ENCODE measurements around the gene TMEM184B.

Gene TMEM184B

GRCh38 chr22:38271101-38271500, 1.7 kb downstream of the TMEM184B start:
- no peak overlapping the region for H3K4me3 ChIP-seq (ENCODE audit: insufficient read length, low read depth)
- H3K9me3 ChIP-seq (ENCODE audit: insufficient read depth, low read length) = no peaks in the 10 kb centered on the region
- TF ChIP-seq SUZ12 (IDR thresholded peaks at IDR 0.05; ENCODE audit: extremely low read depth, insufficient read depth, insufficient read length) (no peak), ZNF274 (IDR thresholded peaks at IDR 0.05; ENCODE audit: low read depth, low read length) (no peak), YY1 (IDR thresholded peaks at IDR 0.05; ENCODE audit: insufficient read depth, insufficient read length) (no peak)
- DNase-seq (ENCODE audit: low read depth, low spot score) = no peak
- peaks cover 19% of the 10 kb centered on the region for H3K36me3 ChIP-seq (ENCODE audit: insufficient read depth, insufficient read length, low read length)
- peaks cover 26% of the 10 kb centered on the region for H3K4me1 ChIP-seq (ENCODE audit: insufficient read depth, insufficient read length)
- H3K27me3 ChIP-seq (ENCODE audit: insufficient read depth, insufficient read length) = no peaks in the 10 kb centered on the region
- peak overlapping the region; percentile 91 for H3K9ac ChIP-seq (ENCODE audit: insufficient read length, low read depth)

GRCh38 chr22:38270091-38270992, 2.5 kb downstream of the TMEM184B start:
- H3K9ac ChIP-seq (ENCODE audit: insufficient read length, low read depth) = no peak overlapping the region

GRCh38 chr22:38269466-38269865, 3.3 kb downstream of the TMEM184B start:
- peaks cover 23% of the 10 kb centered on the region for H3K4me1 ChIP-seq (ENCODE audit: insufficient read depth, insufficient read length)
- peaks cover 32% of the 10 kb centered on the region for H3K36me3 ChIP-seq (ENCODE audit: insufficient read depth, insufficient read length, low read length)
- TF ChIP-seq YY1 (IDR thresholded peaks at IDR 0.05; ENCODE audit: insufficient read depth, insufficient read length) = no peak
- TF ChIP-seq ZNF274 (IDR thresholded peaks at IDR 0.05; ENCODE audit: low read depth, low read length) = no peak
- TF ChIP-seq SUZ12 (IDR thresholded peaks at IDR 0.05; ENCODE audit: extremely low read depth, insufficient read depth, insufficient read length) = no peak
- no peaks in the 10 kb centered on the region for H3K9me3 ChIP-seq (ENCODE audit: insufficient read depth, low read length)
- no peaks in the 10 kb centered on the region for H3K27me3 ChIP-seq (ENCODE audit: insufficient read depth, insufficient read length)
- H3K9ac ChIP-seq (ENCODE audit: insufficient read length, low read depth) = no peak overlapping the region
- DNase-seq (ENCODE audit: low read depth, low spot score) = no peak
- no peak overlapping the region for H3K4me3 ChIP-seq (ENCODE audit: insufficient read length, low read depth)

More at GRCh38 chr22:38270091-38270992, 2.5 kb downstream of the TMEM184B start:
- peaks cover 27% of the 10 kb centered on the region for H3K4me1 ChIP-seq (ENCODE audit: insufficient read depth, insufficient read length)
- no peaks in the 10 kb centered on the region for H3K27me3 ChIP-seq (ENCODE audit: insufficient read depth, insufficient read length)
- H3K36me3 ChIP-seq (ENCODE audit: insufficient read depth, insufficient read length, low read length) = peaks cover 24% of the 10 kb centered on the region
- TF ChIP-seq YY1 (IDR thresholded peaks at IDR 0.05; ENCODE audit: insufficient read depth, insufficient read length) = no peak
- no peak for TF ChIP-seq SUZ12 (IDR thresholded peaks at IDR 0.05; ENCODE audit: extremely low read depth, insufficient read depth, insufficient read length)
- TF ChIP-seq ZNF274 (IDR thresholded peaks at IDR 0.05; ENCODE audit: low read depth, low read length) = no peak
- no peaks in the 10 kb centered on the region for H3K9me3 ChIP-seq (ENCODE audit: insufficient read depth, low read length)
- H3K4me3 ChIP-seq (ENCODE audit: insufficient read length, low read depth) = no peak overlapping the region
- DNase-seq (ENCODE audit: low read depth, low spot score) = no peak

GRCh38 chr22:38267086-38267485, 5.7 kb downstream of the TMEM184B start:
- no peak for TF ChIP-seq ZNF274 (IDR thresholded peaks at IDR 0.05; ENCODE audit: low read depth, low read length)
- Histone ChIP-seq H3K4me3 (ENCODE audit: insufficient read length, low read depth) (no peak overlapping the region), H3K9ac (ENCODE audit: insufficient read length, low read depth) (no peak overlapping the region), H3K9me3 (ENCODE audit: insufficient read depth, low read length) (no peaks in the 10 kb centered on the region), H3K4me1 (ENCODE audit: insufficient read depth, insufficient read length) (peaks cover 22% of the 10 kb centered on the region), H3K27me3 (ENCODE audit: insufficient read depth, insufficient read length) (no peaks in the 10 kb centered on the region), H3K36me3 (ENCODE audit: insufficient read depth, insufficient read length, low read length) (peaks cover 48% of the 10 kb centered on the region)
- DNase-seq (ENCODE audit: low read depth, low spot score) = no peak

GRCh38 chr22:38266120-38266519, 6.7 kb downstream of the TMEM184B start:
- Histone ChIP-seq H3K4me1 (ENCODE audit: insufficient read depth, insufficient read length) (peaks cover 17% of the 10 kb centered on the region), H3K36me3 (ENCODE audit: insufficient read depth, insufficient read length, low read length) (peaks cover 49% of the 10 kb centered on the region), H3K4me3 (ENCODE audit: insufficient read length, low read depth) (no peak overlapping the region), H3K27me3 (ENCODE audit: insufficient read depth, insufficient read length) (no peaks in the 10 kb centered on the region), H3K9me3 (ENCODE audit: insufficient read depth, low read length) (no peaks in the 10 kb centered on the region), H3K9ac (ENCODE audit: insufficient read length, low read depth) (no peak overlapping the region)
- DNase-seq (ENCODE audit: low read depth, low spot score) = no peak
- TF ChIP-seq YY1 (IDR thresholded peaks at IDR 0.05; ENCODE audit: insufficient read depth, insufficient read length) (no peak), ZNF274 (IDR thresholded peaks at IDR 0.05; ENCODE audit: low read depth, low read length) (no peak), SUZ12 (IDR thresholded peaks at IDR 0.05; ENCODE audit: extremely low read depth, insufficient read depth, insufficient read length) (no peak)

GRCh38 chr22:38264322-38264843, 8.4 kb downstream of the TMEM184B start:
- Histone ChIP-seq H3K4me3 (ENCODE audit: insufficient read length, low read depth) (no peak overlapping the region), H3K27me3 (ENCODE audit: insufficient read depth, insufficient read length) (no peaks in the 10 kb centered on the region), H3K9ac (ENCODE audit: insufficient read length, low read depth) (no peak overlapping the region), H3K4me1 (ENCODE audit: insufficient read depth, insufficient read length) (peaks cover 4% of the 10 kb centered on the region), H3K9me3 (ENCODE audit: insufficient read depth, low read length) (no peaks in the 10 kb centered on the region), H3K36me3 (ENCODE audit: insufficient read depth, insufficient read length, low read length) (peaks cover 41% of the 10 kb centered on the region)
- TF ChIP-seq SUZ12 (IDR thresholded peaks at IDR 0.05; ENCODE audit: extremely low read depth, insufficient read depth, insufficient read length) (no peak), YY1 (IDR thresholded peaks at IDR 0.05; ENCODE audit: insufficient read depth, insufficient read length) (no peak), ZNF274 (IDR thresholded peaks at IDR 0.05; ENCODE audit: low read depth, low read length) (no peak)
- no peak for DNase-seq (ENCODE audit: low read depth, low spot score)

GRCh38 chr22:38262051-38262795, 10.6 kb downstream of the TMEM184B start:
- H3K27me3 ChIP-seq (ENCODE audit: insufficient read depth, insufficient read length) = no peaks in the 10 kb centered on the region
- H3K9me3 ChIP-seq (ENCODE audit: insufficient read depth, low read length) = no peaks in the 10 kb centered on the region
- H3K36me3 ChIP-seq (ENCODE audit: insufficient read depth, insufficient read length, low read length) = peaks cover 38% of the 10 kb centered on the region
- TF ChIP-seq ZNF274 (IDR thresholded peaks at IDR 0.05; ENCODE audit: low read depth, low read length) = no peak
- TF ChIP-seq SUZ12 (IDR thresholded peaks at IDR 0.05; ENCODE audit: extremely low read depth, insufficient read depth, insufficient read length) = no peak
- TF ChIP-seq YY1 (IDR thresholded peaks at IDR 0.05; ENCODE audit: insufficient read depth, insufficient read length) = no peak
- peaks cover 2% of the 10 kb centered on the region for H3K4me1 ChIP-seq (ENCODE audit: insufficient read depth, insufficient read length)
- DNase-seq (ENCODE audit: low read depth, low spot score) = no peak
- no peak overlapping the region for H3K9ac ChIP-seq (ENCODE audit: insufficient read length, low read depth)
- H3K4me3 ChIP-seq (ENCODE audit: insufficient read length, low read depth) = no peak overlapping the region

All from NT2/D1 (cell line).